ENCODE data around the gene SDCCAG8.

Gene SDCCAG8

GRCh38 chr1:243280571-243281129 is 24.8 kb downstream of the SDCCAG8 start:
- no peak for DNase-seq (ENCODE audit: extremely low read depth in 1 of 2, low read depth in 1 of 2)

GRCh38 chr1:243281672-243282071 is 25.8 kb downstream of the SDCCAG8 start:
- no peak for DNase-seq (ENCODE audit: extremely low read depth in 1 of 2, low read depth in 1 of 2)

- no peak for DNase-seq (ENCODE audit: extremely low read depth in 1 of 2, low read depth in 1 of 2)
These were observed 30.7 kb downstream of the SDCCAG8 start for GRCh38 chr1:243286409-243287122.

- no peak for DNase-seq (ENCODE audit: extremely low read depth in 1 of 2, low read depth in 1 of 2)
These were observed 31.3 kb downstream of the SDCCAG8 start for GRCh38 chr1:243287123-243287460.

- no peak for DNase-seq (ENCODE audit: extremely low read depth in 1 of 2, low read depth in 1 of 2)
These were observed 31.8 kb downstream of the SDCCAG8 start for GRCh38 chr1:243287652-243288051.

- DNase-seq (ENCODE audit: extremely low read depth in 1 of 2, low read depth in 1 of 2), result no peak
These were observed 32.2 kb downstream of the SDCCAG8 start for GRCh38 chr1:243288062-243288461.

- no peak for DNase-seq (ENCODE audit: extremely low read depth in 1 of 2, low read depth in 1 of 2)
These were observed 35.5 kb downstream of the SDCCAG8 start for GRCh38 chr1:243291292-243291691.

- DNase-seq (ENCODE audit: extremely low read depth in 1 of 2, low read depth in 1 of 2), result no peak
These were observed 36.3 kb downstream of the SDCCAG8 start for GRCh38 chr1:243292117-243292516.

GRCh38 chr1:243293941-243294722 is 38.3 kb downstream of the SDCCAG8 start:
- no peak for DNase-seq (ENCODE audit: extremely low read depth in 1 of 2, low read depth in 1 of 2)

- no peak for DNase-seq (ENCODE audit: extremely low read depth in 1 of 2, low read depth in 1 of 2)
These were observed 38.9 kb downstream of the SDCCAG8 start for GRCh38 chr1:243294723-243295121.

GRCh38 chr1:243299069-243299468 is 43.2 kb downstream of the SDCCAG8 start:
- DNase-seq (ENCODE audit: extremely low read depth in 1 of 2, low read depth in 1 of 2), result no peak

GRCh38 chr1:243301059-243301458 is 45.2 kb downstream of the SDCCAG8 start:
- no peak for DNase-seq (ENCODE audit: extremely low read depth in 1 of 2, low read depth in 1 of 2)

GRCh38 chr1:243311809-243312208 is 56.0 kb downstream of the SDCCAG8 start:
- DNase-seq (ENCODE audit: extremely low read depth in 1 of 2, low read depth in 1 of 2), result no peak

GRCh38 chr1:243312952-243313634 is 57.3 kb downstream of the SDCCAG8 start:
- no peak for DNase-seq (ENCODE audit: extremely low read depth in 1 of 2, low read depth in 1 of 2)

- no peak for DNase-seq (ENCODE audit: extremely low read depth in 1 of 2, low read depth in 1 of 2)
These were observed 58.0 kb downstream of the SDCCAG8 start for GRCh38 chr1:243313635-243314536.

GRCh38 chr1:243315455-243315854 is 59.6 kb downstream of the SDCCAG8 start:
- DNase-seq (ENCODE audit: extremely low read depth in 1 of 2, low read depth in 1 of 2), result no peak

GRCh38 chr1:243315893-243316292 is 60.1 kb downstream of the SDCCAG8 start:
- DNase-seq (ENCODE audit: extremely low read depth in 1 of 2, low read depth in 1 of 2), result no peak

GRCh38 chr1:243316366-243316989 is 60.6 kb downstream of the SDCCAG8 start:
- no peak for DNase-seq (ENCODE audit: extremely low read depth in 1 of 2, low read depth in 1 of 2)

- DNase-seq (ENCODE audit: extremely low read depth in 1 of 2, low read depth in 1 of 2), result no peak
These were observed 64.4 kb downstream of the SDCCAG8 start for GRCh38 chr1:243320224-243320623.

- no peak for DNase-seq (ENCODE audit: extremely low read depth in 1 of 2, low read depth in 1 of 2)
These were observed 66.5 kb downstream of the SDCCAG8 start for GRCh38 chr1:243322326-243322725.

All from stimulated activated CD8-positive, alpha-beta memory T cell treated with anti-CD3 and anti-CD28 coated beads, Interleukin-7, amount 100 ng/mL, for 48 hours (primary cell).